ENCODE data around the gene RNF123.

GRCh38 chr3:49750056-49750455 lies 60.7 kb downstream of the RNF123 start:
- TF ChIP-seq CTCF (IDR thresholded peaks at IDR 0.05) (no peak), POLR2A (IDR thresholded peaks at IDR 0.05) (no peak), POLR2AphosphoS5 (IDR thresholded peaks at IDR 0.05) (no peak), EP300 (IDR thresholded peaks at IDR 0.05) (no peak)
